ENCODE results near the gene MAPT.

DNA sequence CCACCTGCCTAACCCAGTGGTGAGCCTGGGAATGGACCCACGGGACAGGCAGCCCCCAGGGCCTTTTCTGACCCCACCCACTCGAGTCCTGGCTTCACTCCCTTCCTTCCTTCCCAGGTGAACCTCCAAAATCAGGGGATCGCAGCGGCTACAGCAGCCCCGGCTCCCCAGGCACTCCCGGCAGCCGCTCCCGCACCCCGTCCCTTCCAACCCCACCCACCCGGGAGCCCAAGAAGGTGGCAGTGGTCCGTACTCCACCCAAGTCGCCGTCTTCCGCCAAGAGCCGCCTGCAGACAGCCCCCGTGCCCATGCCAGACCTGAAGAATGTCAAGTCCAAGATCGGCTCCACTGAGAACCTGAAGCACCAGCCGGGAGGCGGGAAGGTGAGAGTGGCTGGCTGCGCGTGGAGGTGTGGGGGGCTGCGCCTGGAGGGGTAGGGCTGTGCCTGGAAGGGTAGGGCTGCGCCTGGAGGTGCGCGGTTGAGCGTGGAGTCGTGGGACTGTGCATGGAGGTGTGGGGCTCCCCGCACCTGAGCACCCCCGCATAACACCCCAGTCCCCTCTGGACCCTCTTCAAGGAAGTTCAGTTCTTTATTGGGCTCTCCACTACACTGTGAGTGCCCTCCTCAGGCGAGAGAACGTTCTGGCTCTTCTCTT is 102.1 kb downstream of the MAPT start:
- TF ChIP-seq, protein P1, sequence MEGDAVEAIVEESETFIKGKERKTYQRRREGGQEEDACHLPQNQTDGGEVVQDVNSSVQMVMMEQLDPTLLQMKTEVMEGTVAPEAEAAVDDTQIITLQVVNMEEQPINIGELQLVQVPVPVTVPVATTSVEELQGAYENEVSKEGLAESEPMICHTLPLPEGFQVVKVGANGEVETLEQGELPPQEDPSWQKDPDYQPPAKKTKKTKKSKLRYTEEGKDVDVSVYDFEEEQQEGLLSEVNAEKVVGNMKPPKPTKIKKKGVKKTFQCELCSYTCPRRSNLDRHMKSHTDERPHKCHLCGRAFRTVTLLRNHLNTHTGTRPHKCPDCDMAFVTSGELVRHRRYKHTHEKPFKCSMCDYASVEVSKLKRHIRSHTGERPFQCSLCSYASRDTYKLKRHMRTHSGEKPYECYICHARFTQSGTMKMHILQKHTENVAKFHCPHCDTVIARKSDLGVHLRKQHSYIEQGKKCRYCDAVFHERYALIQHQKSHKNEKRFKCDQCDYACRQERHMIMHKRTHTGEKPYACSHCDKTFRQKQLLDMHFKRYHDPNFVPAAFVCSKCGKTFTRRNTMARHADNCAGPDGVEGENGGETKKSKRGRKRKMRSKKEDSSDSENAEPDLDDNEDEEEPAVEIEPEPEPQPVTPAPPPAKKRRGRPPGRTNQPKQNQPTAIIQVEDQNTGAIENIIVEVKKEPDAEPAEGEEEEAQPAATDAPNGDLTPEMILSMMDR (IDR thresholded peaks at IDR 0.05; ENCODE audit: poor library complexity): no peak
- no peak for TF ChIP-seq EZH2 (IDR thresholded peaks at IDR 0.05; ENCODE audit: borderline replicate concordance)
- no peak for TF ChIP-seq EZH2phosphoT487 (IDR thresholded peaks at IDR 0.05; ENCODE audit: low read depth, severe bottlenecking, unreplicated experiment)
